Transverse colon (tissue), 3 donors: Measurements from ENCODE around the gene UBE4A.

Source experiments
- CTCF ChIP-seq, 5 experiments: fragments of 200-600 bp in 3 of 5; fragments of 450-650 bp in 2 of 5; sonication (generic) in 3 of 5; IDR thresholded peaks; 1 replicate in 2 of 5; 2 replicates in 3 of 5; pipeline ENCODE4 v1.5.1; 2016 to 2017; ENCODE audit warnings: antibody characterized with exemption in 5 of 5, inconsistent platforms in 3 of 5, mild to moderate bottlenecking in 2 of 5, moderate library complexity in 1 of 5
- POLR2A ChIP-seq: fragments of 450-650 bp; IDR thresholded peaks from one replicate; pipeline ENCODE4 v1.6.1; 2016; ENCODE audit warnings: antibody characterized with exemption, mild to moderate bottlenecking, moderate library complexity

GRCh38 chr11:118343981-118344515 lies 15.4 kb upstream of the UBE4A start, which contains the start of gene CD3G:
- TF ChIP-seq CTCF (IDR thresholded peaks at IDR 0.05), result no peak
- peak; percentile 44 for TF ChIP-seq POLR2A
